T-helper 1 cell (primary cell): ENCODE measurements around the gene DNER.

ENCODE experiments used
- DNase-seq, 5 donors: peaks; one replicate each; pipeline ENCODE4 v3.0.0-alpha.2; 2012 to 2020

DNER gene

DNA sequence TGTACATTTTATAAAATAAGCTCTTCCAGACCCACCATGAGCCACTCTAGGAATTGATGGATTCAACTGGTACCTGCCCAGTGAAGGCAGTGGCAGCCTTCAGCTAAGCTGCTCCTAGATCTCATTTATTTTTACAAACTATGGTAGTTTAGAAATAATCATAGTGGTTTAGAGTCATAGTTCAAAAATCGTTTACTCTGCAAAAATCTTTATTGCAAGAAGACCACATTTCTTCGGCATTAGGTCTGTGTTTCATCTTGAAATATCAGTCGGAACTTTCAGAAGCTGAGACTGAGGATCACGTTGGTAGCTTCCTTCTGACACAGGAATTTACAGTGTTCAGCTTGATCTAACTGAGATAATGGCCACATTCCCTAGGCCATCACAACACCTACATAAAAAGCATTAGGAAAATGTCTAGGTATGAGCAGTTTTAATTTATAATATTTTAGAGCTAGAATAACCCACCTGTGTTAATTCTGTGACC lies 237.0 kb downstream of the DNER start:
- no peak for DNase-seq

DNA sequence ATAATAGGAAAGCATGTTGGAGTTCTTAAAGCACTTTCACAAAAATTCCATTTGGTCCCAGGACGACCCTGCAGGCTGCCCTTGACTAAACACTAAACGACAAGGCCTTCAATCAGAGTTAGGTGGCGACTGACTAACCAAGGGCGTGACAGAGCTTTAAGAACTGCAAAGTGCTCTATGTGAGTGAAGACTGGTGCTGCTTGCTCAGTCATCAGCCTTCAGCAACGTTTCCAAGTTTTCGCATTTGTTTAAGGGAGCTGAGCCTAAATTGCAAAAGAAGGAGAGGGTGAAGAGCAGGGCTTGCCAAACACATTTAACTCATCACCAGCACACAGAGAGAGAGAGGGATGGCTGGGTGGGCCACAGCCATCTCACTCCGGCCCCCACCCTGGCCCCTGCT lies 238.6 kb downstream of the DNER start:
- DNase-seq, result no peak

DNA sequence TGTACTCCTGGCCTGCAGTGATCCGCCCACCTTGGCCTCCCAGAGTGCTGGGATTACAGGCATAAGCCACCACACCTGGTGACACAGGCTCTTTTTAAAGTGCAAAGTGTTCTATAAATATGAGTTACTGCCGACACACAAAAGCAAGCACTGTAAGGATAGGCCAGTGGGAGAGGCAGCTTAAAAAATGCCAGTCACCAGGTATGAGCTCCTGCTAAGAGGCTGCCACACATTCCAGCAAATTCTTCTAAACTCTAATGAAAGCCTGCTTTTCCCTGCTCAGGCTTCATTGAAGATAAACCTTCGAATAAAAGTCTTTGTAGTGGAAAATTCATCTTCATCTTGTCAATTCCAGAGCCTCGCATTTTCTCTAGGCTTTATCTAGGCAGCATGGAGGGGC lies 240.2 kb downstream of the DNER start:
- no peak for DNase-seq

DNA sequence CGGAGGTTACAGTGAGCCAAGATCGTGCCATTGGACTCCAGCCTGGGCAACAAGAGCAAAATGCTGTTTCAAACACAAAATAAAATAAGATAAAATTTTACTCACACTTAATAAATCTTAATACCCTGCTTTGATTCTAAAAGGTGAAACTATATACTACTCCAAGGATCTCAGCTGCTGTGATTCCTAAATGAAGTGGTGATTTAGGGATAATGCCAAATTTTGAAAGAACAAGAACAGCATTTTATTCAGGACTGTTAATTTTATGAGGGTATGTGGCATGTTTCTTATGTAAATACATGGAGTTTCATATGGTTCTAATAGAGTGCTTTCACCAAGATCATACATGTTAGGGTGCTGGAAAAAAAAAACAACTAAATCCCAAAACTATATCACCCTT lies 243.6 kb downstream of the DNER start:
- no peak for DNase-seq

DNA sequence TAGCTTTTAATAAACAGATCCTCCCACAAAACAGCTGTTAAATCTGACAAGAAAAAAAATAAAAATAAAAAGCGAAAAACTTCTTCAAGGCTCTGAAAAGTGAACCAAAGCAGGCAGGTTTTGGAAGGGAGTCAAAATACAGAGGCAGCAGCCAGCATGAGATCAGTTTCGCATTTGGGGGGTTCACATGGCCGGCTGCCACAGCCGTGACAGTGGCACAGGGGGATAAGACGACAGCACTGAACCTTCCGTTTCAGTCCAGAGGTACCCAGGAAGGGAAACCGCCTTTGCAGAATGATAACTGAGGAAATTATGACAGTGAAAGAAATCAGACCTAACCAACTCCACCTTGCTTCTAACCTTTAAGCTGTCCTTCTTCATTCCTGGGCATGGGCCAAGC lies 246.6 kb downstream of the DNER start:
- no peak for DNase-seq

DNA sequence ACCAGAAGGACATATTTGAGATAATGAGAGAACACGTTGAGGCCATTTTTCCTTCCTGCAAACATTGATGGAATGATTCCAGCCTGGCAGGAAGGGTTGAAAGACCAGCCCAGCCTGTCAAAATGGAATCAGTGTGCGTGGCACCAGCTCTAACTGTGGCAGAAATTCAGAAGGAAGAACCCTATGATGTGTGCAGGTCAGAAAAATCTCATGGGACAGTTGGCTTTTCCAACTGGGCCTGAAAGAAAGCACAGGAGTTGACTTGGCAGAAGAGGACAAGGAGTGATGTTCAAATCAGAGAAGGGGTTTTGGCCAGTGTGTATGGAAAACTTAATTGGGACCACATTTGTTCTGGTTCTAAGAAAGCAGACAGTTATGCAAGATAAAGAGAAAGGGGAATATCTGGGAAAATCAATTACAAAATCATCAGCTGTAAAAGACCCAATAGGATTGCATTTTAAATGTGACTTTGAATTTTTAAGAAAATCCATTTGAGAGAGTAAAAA lies 250.5 kb downstream of the DNER start:
- no peak for DNase-seq

DNA sequence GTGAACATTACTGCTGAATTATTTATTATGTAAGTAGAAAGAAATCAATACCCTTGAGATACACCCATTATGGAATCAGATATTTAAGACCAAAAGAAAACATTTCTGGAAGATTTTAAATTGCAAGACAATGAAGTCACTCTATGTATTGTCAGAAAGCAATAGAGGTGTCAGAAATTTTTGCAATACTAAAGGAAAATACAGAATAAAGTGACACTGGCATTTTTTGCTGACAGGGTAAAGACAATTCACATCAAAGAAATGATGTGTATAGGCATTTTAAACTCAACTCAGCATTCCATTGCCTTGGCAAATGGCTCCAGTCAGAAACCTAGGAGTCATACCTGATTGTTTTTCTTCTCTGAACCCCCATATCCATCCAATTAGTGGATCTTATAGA lies 252.2 kb downstream of the DNER start:
- DNase-seq, result no peak

DNA sequence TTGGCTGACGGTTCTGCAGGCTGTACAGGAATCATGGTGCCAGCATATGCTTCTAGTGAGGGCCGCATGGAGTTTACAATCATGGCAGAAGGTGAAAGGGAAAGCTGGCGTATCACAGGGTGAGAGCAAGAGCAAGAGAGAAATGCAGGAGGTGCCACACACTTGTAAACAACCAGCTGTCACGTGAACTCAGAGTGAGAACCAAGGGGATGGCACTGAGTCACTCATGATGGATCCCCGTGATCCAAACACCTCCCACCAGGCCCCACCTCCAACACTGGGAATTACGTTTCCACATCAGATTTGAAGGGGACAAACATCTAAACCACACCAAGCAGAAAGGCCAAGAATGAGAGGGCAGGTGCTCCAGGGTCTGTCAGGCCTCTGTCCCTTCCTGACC lies 258.3 kb downstream of the DNER start:
- DNase-seq, result no peak

DNA sequence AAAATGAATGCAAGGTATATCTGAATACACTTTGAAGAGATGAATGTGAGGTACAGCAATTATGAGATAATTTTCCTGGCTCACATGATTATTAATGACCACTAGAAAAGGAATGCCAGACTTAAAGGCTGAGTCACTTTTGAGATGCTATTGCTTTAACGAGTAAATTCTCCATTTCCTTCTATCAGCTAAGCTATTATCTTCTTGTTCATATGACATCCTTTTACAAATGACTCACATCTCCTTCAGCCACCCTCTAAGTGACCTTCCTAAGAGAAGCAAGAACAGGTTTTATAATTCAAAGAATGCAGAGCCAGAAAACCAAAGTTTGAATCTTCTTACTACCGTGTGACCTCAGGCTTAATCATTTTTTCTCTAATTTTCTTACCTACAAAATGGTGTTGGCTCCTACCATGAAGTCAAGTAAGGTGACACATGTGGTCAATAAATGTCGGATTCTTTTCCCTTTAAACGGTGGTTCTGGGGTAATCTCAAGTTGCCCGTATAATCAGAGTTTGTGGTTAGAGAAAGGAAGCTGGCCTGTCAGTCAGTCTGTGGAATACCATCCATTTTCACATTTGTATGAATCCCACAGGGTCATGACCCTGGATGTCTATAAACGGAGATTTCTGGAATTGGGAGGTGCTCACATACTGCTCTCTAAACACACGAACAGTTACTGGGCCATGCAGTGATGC lies 259.3 kb downstream of the DNER start:
- DNase-seq, result no peak

DNA sequence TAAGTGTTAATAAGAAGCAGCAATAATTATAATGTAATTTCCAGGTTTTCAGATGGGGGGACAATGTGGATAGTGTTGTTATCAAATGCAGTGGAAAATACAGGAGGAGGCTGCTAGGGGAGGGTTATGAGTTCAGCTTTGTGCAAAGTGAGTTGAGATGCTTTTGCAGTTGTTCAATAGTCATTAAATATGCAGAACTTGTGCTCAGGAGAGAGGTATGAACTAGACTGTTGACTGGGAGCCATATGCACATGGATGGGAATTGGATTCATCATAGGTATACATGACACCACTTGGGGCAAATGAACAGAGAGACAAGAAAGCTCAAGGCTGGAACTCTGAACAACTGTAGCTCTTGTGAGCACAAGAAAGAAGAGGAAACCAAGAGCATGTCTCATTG lies 261.1 kb downstream of the DNER start:
- DNase-seq, result no peak

DNA sequence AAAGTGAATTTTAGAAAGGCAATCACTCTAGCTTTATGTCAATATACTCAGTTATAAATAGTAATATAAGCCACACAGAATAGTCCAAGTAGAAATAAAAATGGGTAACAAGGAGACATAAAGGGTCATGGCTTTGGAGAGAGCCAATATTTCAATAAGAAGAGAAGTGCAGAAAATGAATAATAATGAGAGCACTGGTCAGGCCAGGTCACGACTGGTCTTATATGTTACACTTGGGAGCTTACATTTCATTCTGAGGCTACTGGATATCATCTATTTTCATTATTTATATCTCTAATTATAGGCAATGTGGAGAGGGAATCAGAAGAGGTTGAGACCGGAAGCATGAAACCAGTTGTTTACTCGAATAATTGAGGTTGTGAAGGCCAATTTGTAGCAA lies 262.5 kb downstream of the DNER start:
- no peak for DNase-seq

DNA sequence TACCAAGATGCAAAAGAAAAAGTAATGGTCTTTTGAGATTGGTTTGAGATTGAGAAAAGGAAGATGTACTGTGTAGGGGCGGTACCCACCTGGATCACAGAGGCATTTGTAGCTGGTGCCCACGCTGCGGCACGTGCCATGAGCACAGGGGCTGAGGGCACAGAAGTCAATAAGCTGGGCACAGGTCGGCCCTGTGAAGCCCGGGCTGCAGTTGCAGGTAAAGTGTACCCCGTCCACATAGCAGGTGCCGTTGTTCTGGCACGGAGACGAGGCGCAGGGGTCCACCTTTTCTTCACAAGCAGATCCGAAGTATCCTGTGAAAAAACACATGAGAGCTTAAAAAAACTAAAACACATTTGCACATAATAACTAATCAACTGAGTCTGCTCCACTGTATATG lies 267.1 kb downstream of the DNER start:
- DNase-seq, result no peak

DNA sequence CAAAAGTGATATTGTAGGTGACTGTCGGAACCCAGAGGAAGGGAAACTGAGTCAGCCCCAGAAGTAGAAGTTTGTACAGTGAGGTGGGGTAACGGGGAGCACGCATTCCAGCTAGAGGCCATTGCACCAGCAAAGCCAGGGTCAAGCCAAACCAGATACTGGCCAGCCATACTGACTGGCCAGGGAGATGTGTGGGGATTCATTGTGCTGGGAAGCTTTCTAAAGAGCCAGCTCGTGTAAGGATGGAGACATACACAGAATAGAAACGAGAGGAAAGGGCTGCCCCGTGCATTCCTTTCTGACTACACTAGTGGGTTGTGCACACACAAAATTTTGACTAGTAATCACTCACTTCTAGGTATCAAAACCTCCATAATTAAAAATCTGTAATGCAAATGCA lies 268.0 kb downstream of the DNER start:
- DNase-seq, result no peak

DNA sequence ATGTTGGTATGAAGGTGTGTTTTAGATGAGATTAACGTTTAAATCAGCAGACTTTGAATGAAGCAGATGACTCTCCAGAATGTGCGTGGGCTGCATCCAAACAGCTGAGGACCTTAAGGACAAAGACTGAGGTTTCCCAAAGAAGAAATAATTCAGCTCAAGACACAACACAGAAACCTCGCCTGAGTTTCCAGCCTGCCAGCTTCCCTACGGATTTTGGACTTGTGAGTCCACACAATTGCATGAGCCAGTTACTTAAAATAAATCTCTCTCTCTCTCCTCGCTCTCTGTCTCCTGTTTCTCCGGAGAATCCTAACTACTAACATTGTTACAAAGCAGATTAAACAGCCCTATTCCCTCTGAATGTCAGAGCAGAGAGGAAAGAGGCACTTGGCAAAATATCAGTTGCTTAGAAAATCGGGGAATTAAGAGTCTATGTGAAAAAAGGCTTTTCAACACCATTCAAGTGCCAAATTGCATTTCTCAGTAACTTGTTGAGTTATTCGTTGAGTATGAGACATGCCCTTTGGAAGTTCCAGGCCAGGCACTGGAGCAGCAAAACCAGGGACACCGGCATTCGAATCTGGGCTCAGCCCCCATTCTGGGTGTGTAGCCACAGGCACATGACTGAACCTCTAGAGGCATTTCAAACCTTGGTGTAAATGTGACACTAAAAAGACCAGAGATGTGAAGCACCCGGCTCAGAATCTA lies 268.7 kb downstream of the DNER start:
- DNase-seq, result no peak

DNA sequence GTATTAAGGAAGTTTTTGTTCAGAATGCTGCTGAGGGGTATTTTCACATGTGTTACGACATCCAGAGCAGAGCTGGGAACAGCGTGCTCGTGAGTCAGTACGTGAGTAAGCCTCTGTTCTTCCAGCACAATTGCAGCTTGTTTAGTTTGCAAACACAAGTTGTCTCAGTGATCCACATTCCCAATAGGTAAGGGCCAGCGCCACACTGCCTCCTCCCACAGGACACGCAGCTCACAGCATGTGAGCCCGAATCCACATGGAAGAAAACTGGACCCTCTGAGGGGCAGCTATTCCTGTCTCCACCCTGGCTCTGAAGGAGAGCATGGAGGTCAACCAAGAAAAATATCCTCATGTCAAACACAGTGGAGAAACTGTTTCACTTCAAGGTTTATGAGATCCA lies 269.3 kb downstream of the DNER start:
- DNase-seq, result no peak

DNA sequence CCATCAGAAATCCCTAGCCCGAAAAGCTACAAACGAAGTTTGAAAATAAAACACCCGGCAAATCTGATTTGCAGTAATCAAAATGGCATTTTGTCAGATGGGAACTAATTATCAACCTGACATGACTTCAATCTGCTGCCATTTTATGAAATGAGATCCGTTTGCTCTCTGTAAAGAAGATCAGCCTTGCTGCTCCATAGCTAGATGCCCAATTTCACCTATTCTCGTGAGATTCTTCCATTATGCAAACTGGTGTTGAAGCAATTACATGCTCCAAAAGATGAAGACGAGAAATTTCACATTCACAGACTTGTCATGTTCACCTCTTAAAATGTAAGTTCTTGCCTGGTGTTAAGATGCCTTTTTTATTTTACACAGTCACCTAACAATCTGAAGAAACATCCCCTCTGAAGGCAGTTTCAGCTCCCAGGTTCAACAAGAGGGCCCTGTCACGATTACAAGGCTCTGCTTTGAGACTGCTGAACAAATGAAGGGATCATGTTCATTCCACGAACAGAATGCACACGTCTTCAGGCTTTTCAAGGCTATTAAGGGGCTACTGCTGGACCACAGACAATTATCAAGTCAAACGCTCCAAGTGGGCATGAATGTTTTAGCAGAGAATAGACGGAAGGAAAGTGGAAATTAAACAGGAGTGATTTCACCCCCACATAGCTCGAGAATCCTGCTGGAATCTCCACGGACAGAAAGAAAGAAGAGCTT lies 270.6 kb downstream of the DNER start:
- no peak for DNase-seq

DNA sequence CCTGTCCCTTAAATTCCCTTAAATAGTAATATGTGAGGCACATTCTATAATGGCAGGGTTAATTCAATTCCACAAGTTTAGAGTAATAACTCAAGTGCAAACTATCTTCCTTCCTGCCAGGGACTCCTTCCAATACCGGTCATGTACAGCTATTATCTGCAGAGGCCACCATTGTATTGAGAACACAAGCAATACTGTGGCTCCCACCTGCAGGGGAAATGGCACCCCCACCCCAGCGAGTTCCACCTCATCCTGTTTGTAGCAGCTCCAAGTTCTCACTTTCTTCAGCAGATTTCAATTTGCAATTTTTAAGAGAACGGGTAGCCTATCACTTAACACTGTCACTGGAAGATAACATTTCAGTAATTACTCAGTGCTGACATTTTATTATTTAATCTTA lies 271.2 kb downstream of the DNER start:
- no peak for DNase-seq

DNA sequence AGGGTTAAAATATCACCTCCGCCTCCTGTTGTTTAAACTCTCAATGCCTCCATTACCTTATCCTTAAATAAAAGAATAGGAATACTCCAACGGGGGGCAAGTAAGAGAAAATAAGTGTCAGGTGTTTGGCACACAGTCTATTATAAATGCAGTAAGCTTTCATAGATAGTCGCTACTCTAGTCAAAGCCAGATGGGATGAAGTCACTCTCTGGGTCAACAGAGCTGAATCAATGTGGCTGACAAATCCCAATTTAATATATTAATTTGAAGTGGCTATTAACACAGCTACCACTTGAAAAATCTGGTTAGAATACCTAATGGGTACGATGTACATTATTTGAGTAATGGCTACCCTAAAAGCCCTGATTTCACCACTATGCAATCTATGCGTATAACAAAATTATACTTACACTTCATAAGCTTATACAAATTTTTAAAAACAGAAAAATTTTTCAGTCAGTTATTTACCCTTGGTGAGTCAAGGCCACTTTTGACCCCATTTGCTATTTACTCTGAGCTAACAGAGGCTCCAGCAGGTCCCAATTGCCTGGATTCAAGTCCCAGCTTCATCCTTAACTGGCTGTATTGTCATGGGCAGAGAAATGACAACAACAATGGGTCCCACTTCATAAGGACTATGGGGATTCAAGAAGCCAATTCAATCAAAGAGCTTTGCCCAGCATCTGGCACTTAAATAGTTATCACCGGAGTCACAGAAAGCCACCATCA lies 275.8 kb downstream of the DNER start:
- no peak for DNase-seq

DNA sequence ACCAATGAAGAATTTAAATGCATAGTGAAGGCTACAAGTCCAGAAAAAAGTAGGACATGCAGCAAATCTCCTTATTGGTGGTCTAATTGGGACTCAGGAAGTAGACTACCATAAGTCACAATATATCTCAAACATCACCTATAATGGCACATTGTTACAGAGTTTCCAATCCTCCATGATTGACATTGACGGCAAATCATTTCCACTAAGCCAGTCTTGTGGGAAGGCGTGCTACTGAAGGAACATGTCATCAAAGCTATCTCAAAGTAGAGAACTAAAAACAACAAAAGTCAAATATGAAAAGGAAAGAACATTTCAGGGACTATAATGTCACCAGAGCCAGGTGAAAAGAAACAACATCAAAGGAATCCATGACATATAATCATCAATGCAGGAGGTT lies 276.9 kb downstream of the DNER start:
- no peak for DNase-seq

DNA sequence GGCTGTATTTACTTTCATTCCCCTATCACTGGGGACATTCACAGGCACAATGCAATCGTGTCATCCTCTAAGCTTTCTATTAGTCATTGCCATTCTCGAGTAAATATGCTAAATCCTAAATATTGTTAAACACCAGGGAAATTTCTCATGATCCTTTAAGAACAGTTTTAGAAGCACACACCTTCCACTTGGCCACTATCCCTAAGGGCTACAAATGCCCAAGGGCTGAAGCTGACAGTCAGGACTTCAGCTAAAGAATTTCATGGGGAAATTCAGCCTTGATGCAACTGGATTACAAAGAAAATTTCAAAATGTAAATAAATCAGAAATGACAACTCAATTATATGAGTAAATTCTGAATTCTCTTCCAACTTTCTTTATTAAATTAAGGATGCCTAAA lies 280.2 kb downstream of the DNER start:
- DNase-seq, result no peak

DNA sequence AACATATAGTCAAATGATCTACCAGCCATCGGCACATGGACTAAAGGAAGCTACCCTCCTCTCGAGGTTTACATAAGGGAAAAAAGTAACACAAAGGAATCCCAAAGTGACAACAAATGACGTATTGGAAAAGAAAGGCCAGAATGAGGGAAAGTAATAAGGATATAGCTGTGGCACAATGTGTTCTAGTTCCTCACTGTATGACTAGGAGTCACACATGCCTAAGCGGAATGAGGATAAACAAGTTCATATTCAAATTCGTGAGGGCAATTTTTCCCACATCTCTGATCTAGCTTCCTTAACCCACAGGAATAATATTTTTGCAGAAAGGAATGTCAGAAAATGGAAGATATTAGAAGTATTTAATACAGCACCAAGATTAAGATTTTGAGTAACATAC lies 281.0 kb downstream of the DNER start:
- no peak for DNase-seq

DNA sequence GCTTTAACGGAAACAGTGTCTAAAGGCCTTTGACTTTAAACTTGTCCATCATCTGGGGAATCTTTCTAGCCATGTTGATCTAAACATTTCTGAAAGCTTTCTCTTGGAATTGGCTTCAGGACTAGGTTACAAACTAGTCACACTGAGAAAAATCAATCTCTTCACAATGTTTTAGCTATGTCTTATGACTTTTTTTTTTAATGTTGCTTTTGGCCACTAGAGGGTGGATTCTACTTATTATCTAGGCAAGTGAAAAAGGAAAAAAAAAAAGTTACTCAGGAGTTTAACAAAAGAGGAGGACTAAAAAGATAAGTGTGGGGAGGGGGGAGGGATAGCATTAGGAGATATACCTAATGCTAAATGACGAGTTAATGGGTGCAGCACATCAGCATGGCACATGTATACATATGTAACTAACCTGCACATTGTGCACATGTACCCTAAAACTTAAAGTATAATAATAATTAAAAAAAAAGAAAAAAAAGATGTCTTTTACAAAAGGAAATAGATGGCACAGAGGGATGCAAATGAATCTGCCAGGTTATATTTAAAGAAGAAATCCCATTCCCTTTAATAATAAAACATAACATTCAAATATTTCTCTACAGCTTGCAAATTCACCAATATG lies 282.9 kb downstream of the DNER start:
- DNase-seq, result no peak

DNA sequence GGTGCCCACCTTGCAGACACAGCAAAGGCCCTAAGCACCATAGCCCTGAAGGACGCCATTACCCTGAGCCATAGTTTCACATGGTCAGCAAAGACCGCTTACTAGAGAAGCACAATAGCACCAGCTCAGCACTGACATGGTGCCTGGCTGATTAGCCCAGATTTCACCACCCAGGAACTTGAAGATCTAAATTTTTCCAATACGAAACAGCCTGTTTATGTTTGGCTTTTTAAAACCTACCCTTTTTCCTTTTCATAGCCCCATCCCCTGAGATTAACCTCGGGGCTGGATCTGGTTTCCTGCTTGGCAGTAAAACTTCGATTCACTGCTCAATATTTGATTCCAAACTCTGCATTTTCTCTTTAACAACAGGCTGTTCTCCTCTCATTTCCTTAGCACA lies 284.8 kb downstream of the DNER start:
- DNase-seq, result no peak
